BE2C (cell line): ENCODE measurements around the gene ITGB1BP2.
"Not testable (repeated sequence)": the region's sequence is repeated elsewhere in the genome, so short reads cannot be mapped to it uniquely, and the experiment has no call there.

Source experiments
- DNase-seq: peaks from one replicate; pipeline ENCODE4 v3.0.0-alpha.2; 2020
- H3K27me3 ChIP-seq: fragments of 250-450 bp; sonication (Bioruptor Pico); 2 replicates; pipeline ENCODE4 v1.5.1; 2020; ENCODE audit warnings: mild to moderate bottlenecking
- H3K36me3 ChIP-seq: fragments of 250-450 bp; sonication (Bioruptor Pico); 2 replicates; pipeline ENCODE4 v1.5.1; 2020; ENCODE audit warnings: mild to moderate bottlenecking
- H3K4me1 ChIP-seq: fragments of 250-450 bp; sonication (Bioruptor Pico); 2 replicates; pipeline ENCODE4 v1.5.1; 2020
- H3K4me3 ChIP-seq: 2 replicates; pipeline ENCODE4 v1.5.1; 2011; ENCODE audit warnings: low read depth, low read length
- H3K9me3 ChIP-seq: fragments of 250-450 bp; sonication (Bioruptor Pico); 2 replicates; pipeline ENCODE4 v1.5.1; 2020
- TF ChIP-seq, protein P1 (sequence below): IDR thresholded peaks from 2 replicates; pipeline ENCODE4 v1.5.1; 2012; ENCODE audit warnings: mild to moderate bottlenecking, low read depth, low read length

The ITGB1BP2 gene

DNA sequence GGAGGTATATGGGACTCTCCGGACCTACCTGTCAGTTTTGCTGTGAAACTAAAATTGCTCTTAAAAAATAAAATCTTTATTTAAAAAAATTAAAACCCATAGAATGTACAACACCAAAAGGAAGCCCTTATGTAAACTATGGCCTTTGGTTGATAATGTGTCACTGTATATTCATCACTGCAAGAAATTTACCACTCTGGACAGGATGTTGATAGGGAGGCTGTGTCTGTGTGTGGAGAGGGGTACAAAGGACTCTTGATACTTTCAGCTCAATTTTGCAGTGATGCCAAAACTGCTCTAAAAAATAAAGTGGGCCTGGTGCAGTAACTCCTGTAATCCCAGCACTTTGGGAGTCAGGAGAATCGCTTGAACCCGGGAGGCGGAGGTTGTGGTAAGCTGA is 44.7 kb upstream of the ITGB1BP2 start:
- H3K36me3 ChIP-seq: no peaks in the 10 kb centered on the region
- H3K4me3 ChIP-seq: no peak overlapping the region
- TF ChIP-seq, protein P1, sequence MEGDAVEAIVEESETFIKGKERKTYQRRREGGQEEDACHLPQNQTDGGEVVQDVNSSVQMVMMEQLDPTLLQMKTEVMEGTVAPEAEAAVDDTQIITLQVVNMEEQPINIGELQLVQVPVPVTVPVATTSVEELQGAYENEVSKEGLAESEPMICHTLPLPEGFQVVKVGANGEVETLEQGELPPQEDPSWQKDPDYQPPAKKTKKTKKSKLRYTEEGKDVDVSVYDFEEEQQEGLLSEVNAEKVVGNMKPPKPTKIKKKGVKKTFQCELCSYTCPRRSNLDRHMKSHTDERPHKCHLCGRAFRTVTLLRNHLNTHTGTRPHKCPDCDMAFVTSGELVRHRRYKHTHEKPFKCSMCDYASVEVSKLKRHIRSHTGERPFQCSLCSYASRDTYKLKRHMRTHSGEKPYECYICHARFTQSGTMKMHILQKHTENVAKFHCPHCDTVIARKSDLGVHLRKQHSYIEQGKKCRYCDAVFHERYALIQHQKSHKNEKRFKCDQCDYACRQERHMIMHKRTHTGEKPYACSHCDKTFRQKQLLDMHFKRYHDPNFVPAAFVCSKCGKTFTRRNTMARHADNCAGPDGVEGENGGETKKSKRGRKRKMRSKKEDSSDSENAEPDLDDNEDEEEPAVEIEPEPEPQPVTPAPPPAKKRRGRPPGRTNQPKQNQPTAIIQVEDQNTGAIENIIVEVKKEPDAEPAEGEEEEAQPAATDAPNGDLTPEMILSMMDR: no peak
- H3K4me1 ChIP-seq: no peaks in the 10 kb centered on the region; the same call in 1 of the 2 replicates
- H3K27me3 ChIP-seq: no peaks in the 10 kb centered on the region
- H3K9me3 ChIP-seq: no peaks in the 10 kb centered on the region
- no peak for DNase-seq

DNA sequence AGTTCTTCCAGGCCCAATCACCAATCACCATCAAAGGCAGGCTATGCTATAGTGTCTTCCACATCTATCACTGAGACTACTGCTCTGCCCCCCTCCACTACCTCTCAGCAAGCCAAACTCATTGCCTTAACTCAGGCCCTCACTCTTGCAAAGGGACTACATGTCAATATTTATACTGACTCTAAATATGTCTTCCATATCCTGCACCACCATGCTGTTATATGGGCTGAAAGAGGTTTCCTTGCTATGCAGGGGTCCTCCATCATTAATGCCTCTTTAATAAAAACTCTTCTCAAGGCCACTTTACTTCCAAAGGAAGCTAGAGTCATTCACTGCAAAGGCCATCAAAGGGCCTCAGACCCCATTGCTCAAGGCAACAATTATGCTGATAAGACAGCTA is 32.9 kb upstream of the ITGB1BP2 start:
- not testable (repeated sequence) for DNase-seq, H3K4me1 ChIP-seq, H3K36me3 ChIP-seq, H3K27me3 ChIP-seq, H3K4me3 ChIP-seq, H3K9me3 ChIP-seq

DNA sequence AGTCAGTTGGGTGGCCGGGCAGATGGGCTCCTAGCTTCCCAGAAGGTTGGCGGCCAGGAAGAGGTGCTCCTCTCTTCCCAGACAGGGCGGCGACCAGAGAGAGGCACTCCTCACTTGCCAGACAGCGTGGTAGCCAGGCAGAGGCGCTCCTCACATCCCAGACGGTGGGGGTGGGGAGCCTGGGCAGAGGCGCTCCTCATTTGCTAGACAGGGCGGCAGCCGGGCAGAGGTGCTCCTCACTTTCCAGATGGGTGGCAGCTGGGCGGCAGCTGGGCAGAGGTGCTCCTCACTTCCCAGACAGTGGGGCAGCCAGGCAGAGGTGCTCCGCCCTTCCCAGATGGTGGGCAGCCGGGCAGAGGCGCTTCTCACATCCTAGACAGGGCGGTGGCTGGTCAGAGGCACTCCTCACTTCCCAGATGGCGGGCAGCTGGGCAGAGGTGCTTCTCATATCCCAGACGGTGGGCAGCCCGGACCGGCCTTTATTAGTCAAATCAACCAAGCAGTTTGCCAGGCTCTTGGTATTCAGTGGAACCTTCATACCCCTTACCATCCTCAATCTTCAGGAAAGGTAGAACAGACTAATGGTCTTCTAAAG is 31.7 kb upstream of the ITGB1BP2 start:
- H3K9me3 ChIP-seq: no peaks in the 10 kb centered on the region
- no peak for DNase-seq
- no peak overlapping the region for H3K4me3 ChIP-seq
- TF ChIP-seq, protein P1: no peak
- H3K36me3 ChIP-seq: no peaks in the 10 kb centered on the region
- H3K4me1 ChIP-seq: no peaks in the 10 kb centered on the region
- no peaks in the 10 kb centered on the region for H3K27me3 ChIP-seq

DNA sequence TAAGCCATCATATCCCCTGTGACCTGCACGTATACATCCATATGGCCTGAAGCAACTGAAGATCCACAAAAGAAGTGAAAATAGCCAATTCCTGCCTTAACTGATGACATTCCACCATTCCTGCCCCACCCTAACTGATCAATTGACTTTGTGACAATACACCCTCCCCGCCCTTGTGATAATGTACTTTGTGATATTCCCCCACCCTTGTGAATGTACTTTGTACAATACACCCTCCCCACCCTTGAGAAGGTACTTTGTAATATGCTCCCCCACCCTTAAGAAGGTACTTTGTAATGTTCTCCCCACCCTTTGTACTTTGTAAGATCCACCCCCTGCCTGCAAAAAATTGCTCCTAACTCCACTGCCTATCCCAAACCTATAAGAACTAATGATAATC is 29.2 kb upstream of the ITGB1BP2 start:
- not testable (repeated sequence) for DNase-seq, H3K4me1 ChIP-seq, H3K9me3 ChIP-seq, H3K36me3 ChIP-seq, H3K4me3 ChIP-seq, H3K27me3 ChIP-seq

DNA sequence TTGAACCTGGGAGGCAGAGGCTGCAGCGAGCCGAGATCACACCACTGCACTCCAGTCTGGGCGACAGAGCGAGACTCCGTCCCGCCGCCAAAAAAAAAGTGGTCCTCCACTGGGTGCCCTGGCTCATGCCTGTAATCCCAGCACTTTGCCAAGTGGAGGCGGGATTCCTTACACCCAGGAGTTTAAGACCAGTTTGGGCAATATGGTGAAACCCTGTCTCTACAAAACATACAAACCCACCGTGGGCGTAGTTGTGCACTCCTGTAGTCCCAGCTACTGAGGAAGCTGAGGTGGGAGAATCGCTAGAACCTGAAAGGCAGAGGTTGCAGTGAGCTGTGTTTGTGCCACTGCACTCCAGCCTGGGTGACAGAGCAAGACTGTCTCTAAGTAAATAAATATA is 20.2 kb upstream of the ITGB1BP2 start:
- H3K9me3 ChIP-seq, H3K27me3 ChIP-seq, H3K4me1 ChIP-seq, DNase-seq, H3K4me3 ChIP-seq: not testable (repeated sequence)
- peaks cover 12% of the 10 kb centered on the region for H3K36me3 ChIP-seq

DNA sequence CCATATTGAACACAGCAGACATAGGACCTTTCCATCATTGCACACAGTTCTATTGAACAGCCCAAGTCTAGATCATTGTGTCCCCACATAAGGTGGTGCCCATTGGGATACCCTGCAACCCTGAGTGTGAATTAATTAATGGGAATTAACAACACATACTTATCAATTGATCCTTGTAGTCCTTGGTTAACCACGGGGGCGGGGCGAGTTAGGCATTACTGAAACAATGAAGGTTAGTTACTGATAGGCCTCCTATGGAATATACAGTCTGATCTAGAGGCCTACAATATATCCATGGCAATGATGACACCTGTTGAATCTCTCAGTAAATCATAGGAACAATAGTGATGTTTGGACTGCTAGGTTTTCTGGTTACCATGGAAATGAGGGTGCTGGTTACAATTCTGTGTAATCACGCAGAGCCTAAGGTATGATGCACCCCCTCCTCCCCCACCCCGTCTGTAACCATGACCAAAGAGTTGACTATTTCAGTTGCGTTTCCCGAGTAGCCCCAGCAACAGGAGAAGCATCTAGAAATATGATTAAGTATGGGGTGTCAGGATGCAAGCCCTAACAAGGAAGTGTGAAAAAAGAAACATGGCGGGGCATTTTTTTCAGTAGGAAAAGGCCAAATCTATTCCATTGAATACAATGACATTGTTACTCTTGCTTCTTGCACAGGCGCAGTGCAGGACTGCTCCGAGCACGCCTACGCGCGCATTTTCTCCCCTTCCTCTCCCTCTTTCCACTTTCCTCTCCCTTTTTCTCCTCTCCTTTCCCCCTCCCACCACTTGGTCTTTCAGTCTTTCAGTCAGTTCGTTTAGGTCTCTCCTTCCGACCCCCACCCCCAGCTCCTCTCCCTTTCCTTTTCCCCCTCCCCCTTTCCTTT is 18.8 kb upstream of the ITGB1BP2 start:
- H3K27me3 ChIP-seq: no peaks in the 10 kb centered on the region
- no peak for DNase-seq
- TF ChIP-seq, protein P1: no peak
- H3K36me3 ChIP-seq: peaks cover 23% of the 10 kb centered on the region
- no peaks in the 10 kb centered on the region for H3K9me3 ChIP-seq
- H3K4me3 ChIP-seq: peak overlapping the region; percentile 56
- peaks cover 3% of the 10 kb centered on the region; the same call in 1 of the 2 replicates for H3K4me1 ChIP-seq

DNA sequence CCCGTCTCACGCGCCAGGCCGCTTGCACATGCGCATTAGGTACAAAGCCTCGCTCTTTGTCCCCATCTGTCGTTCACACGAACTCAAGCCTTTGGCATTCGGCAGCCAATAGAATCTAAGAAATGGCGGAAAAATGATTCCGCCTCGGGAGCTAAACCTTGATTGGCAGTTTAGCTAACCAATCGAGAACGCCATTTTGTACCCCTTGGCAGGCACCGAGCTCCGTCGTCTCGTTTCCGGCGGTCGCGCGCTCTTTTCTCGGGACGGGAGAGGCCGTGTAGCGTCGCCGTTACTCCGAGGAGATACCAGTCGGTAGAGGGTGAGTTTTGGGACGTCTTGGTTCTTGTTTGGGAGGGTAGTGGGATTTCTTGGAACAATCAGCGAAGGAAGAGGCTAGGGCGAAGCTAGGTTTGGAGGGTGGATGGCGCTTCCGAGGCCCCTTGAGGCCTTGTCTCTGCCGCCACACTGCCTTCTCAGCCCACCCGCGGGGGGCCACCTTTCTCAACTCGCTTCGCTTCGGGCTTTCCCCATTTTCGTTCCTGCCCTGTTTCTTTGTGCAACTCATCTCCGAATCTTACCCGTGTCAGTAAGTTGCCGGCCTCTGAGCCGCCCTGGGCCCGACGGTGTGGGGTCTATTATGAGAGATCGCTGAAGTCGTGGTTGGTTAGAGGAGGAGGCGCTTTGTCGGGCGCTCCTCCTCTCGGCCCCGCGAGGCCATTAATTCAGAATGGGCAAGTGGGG is 18.0 kb upstream of the ITGB1BP2 start, which contains the start of gene NONO:
Gene NONO (plus strand): TSS at position 233 of the 741 bp plus-strand sequence. CDS start 7,003 bp downstream, outside the sequence.
- no peaks in the 10 kb centered on the region for H3K27me3 ChIP-seq
- H3K36me3 ChIP-seq: peaks cover 25% of the 10 kb centered on the region
- peaks cover 3% of the 10 kb centered on the region; the same call in 1 of the 2 replicates for H3K4me1 ChIP-seq
- H3K4me3 ChIP-seq: peak within 1 kb of the TSS; percentile 88
- peak; percentile 91 for DNase-seq
- TF ChIP-seq, protein P1: peak; percentile 23; the same call in 1 of the 2 replicates
- no peaks in the 10 kb centered on the region for H3K9me3 ChIP-seq
